PFSK-1 (cell line): ENCODE measurements around the gene ZFYVE21.

ENCODE experiments used
- FOXP2 ChIP-seq: optimal IDR thresholded peaks from 2 replicates; pipeline ENCODE3; 2011; ENCODE audit warnings: borderline replicate concordance, control low read depth, inconsistent platforms; ENCODE audit not compliant: insufficient read depth; ENCODE audit errors: extremely low read length, extremely low read depth
- POLR2AphosphoS5 ChIP-seq: IDR thresholded peaks from 2 replicates; pipeline ENCODE4 v1.6.1; 2012; ENCODE audit warnings: low read depth, mild to moderate bottlenecking, control low read depth, low read length, moderate library complexity
- REST ChIP-seq, 2 experiments: IDR thresholded peaks; 2 replicates each; pipeline versions ENCODE4 v1.6.1 to v1.8.0; 2011 to 2012; ENCODE audit warnings: low read depth in 2 of 2, low read length in 2 of 2, control low read depth in 1 of 2, inconsistent platforms in 1 of 2, mild to moderate bottlenecking in 1 of 2, moderate library complexity in 1 of 2; ENCODE audit not compliant: insufficient read depth in 1 of 2
- SIN3A ChIP-seq: IDR thresholded peaks from 2 replicates; pipeline ENCODE4 v1.6.1; 2012; ENCODE audit warnings: mild to moderate bottlenecking, low read length, moderate library complexity, borderline replicate concordance; ENCODE audit not compliant: insufficient read depth
- TAF1 ChIP-seq: IDR thresholded peaks from 2 replicates; pipeline ENCODE4 v1.6.1; 2012; ENCODE audit warnings: low read length, control low read depth, borderline replicate concordance; ENCODE audit not compliant: insufficient read depth

ZFYVE21 gene

GRCh38 chr14:103755060-103755459 lies 39.5 kb downstream of the ZFYVE21 start:
- no peak for TF ChIP-seq REST (IDR thresholded peaks at IDR 0.05; ENCODE audit: insufficient read depth in 1 of 2, low read depth in 2 of 2, low read length in 2 of 2)
- TF ChIP-seq POLR2AphosphoS5 = no peak
- no peak for TF ChIP-seq SIN3A
- no peak for TF ChIP-seq TAF1
- TF ChIP-seq FOXP2 = no peak

- TF ChIP-seq TAF1 (no peak), REST (IDR thresholded peaks at IDR 0.05; ENCODE audit: insufficient read depth in 1 of 2, low read depth in 2 of 2, low read length in 2 of 2) (no peak), POLR2AphosphoS5 (no peak), FOXP2 (no peak), SIN3A (no peak)
Observed at GRCh38 chr14:103758059-103758776, 42.6 kb downstream of the ZFYVE21 start.

- TF ChIP-seq POLR2AphosphoS5 = no peak
- no peak for TF ChIP-seq TAF1
- no peak for TF ChIP-seq REST (IDR thresholded peaks at IDR 0.05; ENCODE audit: insufficient read depth in 1 of 2, low read depth in 2 of 2, low read length in 2 of 2)
- TF ChIP-seq FOXP2 = no peak
- no peak for TF ChIP-seq SIN3A
Observed at GRCh38 chr14:103762036-103762435, 46.4 kb downstream of the ZFYVE21 start.

- TF ChIP-seq SIN3A = no peak
- TF ChIP-seq TAF1 = no peak
- no peak for TF ChIP-seq REST (IDR thresholded peaks at IDR 0.05; ENCODE audit: insufficient read depth in 1 of 2, low read depth in 2 of 2, low read length in 2 of 2)
Observed at GRCh38 chr14:103762541-103762940, 46.9 kb downstream of the ZFYVE21 start.

- TF ChIP-seq SIN3A = no peak
Observed at GRCh38 chr14:103763730-103764488, 48.3 kb downstream of the ZFYVE21 start.
